HG03039 (cell line): ENCODE measurements around the gene ETS1.
"Not testable (repeated sequence)": the region's sequence is repeated elsewhere in the genome, so short reads cannot be mapped to it uniquely, and the experiment has no call there.

Experiments
- ATAC-seq: cut with Tn5 transposase; IDR thresholded peaks from one replicate; pipeline ENCODE4 v1.9.1; 2021; ENCODE audit warnings: mild to moderate bottlenecking, moderate library complexity; ENCODE audit not compliant: unreplicated experiment

ETS1 gene

GRCh38 chr11:128448981-128449713, 138.2 kb downstream of the ETS1 start:
- no peak for ATAC-seq

GRCh38 chr11:128448200-128448886, 139.0 kb downstream of the ETS1 start:
- ATAC-seq = no peak

DNA sequence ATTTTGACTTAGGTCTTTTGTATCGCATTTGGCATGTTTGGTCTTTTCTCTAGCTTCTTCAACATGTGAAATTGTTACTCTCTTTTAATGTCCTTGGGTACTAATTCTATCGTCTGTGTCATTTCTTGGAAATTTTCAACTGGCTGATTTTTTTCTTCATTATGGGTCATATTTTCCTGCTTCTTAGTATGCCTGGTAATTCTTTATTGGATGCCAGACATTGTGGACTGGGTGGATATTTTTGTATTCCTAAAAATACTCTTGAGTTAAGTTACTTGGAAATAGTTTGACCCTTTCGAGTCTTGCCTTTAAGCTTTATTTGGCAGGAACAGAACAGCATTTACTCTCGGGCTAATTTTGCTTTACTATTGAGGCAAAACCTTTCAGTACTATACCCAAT, 140.1 kb downstream of the ETS1 start:
- ATAC-seq = no peak

- ATAC-seq = not testable (repeated sequence)
Observed at GRCh38 chr11:128445921-128446320, 141.4 kb downstream of the ETS1 start.

DNA sequence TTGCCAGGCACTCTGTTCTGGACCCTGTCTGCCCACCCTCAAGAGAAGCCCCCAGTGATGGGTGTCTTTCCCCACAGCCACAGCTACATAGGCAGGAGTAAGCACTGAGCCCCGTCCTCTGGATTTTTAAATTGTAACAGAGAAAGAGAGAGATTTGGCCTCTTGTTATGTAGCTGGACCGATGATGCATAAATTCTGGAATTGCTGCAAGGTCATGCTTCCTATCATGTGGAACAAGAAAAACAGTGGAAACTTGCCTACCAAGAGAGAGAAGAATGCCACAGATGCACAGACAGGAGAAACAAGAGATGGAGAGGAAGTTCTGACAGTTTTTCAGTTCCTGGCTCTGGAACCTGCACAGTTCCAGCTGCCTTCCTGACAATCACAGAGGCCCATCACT, 150.2 kb downstream of the ETS1 start:
- ATAC-seq = no peak

- ATAC-seq = no peak
Observed at GRCh38 chr11:128434818-128435217, 152.5 kb downstream of the ETS1 start.

DNA sequence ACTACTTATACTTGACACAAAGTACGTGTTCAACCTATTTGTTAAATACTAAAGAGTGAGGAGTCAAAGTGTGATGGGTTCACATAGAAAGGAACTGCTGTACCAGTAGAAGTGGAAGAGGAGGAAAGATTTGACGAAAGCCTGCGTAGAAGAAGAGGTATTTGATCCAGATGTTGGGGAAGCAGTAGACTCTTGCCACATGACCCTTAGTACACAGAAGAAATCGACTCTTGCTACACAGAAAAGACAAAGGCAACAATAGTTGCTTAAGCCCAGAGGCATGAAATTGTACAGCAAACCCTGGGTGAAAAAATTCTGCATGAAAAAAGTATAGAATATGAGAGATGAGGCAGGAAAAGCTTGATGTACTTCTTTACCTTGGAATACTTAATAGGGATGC, 152.9 kb downstream of the ETS1 start:
- ATAC-seq = no peak

DNA sequence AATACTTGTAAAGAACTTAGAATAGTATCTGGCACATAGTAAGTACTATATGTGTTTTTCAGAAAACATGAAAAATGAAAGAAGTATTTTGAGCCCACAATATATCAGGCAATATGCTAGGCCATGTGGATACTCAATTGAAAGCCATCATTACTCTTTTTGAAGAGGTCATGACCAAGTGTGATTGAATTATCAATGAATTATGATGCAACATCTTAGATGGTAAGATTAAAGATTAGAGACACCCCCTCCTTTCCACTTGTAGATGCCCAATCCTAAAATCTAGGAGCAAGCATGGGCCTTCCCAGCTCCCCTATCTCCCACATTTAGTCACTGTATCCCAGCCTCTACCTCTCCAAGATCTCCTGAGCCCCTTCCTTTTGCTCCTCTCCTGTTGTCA, 154.4 kb downstream of the ETS1 start:
- no peak for ATAC-seq

DNA sequence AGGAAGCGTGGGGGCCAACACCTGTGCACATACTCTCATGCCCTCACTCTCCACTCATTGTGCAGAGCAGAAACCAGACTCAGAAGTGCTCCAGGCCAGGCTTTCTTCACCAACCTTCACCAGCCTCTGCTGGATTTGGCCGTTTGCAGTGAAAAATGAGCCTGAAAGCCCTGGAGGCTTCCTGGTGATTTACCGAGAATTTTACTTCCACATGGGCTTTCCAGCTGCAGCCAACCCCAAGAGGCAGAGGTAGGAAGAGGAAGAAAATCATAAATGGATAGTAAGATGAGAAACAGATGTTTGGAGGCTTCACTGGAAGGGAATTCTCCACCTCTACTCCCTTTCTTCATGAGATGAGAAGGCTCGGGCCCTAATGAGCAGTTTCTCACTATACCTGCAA, 155.4 kb downstream of the ETS1 start:
- ATAC-seq = no peak

GRCh38 chr11:128428935-128429334, 158.4 kb downstream of the ETS1 start:
- ATAC-seq = no peak

GRCh38 chr11:128424851-128425285, 162.5 kb downstream of the ETS1 start:
- no peak for ATAC-seq

DNA sequence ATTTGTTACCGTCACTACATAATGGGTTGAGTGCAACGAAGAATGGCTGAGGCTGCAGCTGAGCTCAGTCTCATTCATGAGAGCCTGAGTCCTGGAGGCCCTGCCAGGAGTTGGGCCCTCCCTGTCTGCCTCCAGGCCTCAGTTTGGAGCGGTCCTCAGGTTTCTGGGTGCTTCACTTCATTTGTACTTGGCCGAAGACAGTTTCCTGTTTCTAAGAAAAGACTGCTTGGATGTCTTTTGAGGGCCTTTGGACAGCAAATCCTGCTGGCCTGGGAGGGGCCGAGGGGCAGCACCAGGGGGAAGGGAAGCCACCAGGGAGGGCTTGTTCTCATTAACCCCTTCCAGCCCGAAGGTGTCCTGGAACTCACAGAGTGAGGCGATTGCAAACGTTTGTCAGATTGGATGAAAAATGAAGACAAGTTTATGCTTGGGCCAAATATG, 163.1 kb downstream of the ETS1 start:
- no peak for ATAC-seq

- ATAC-seq = no peak
Observed at GRCh38 chr11:128422576-128423370, 164.6 kb downstream of the ETS1 start.

GRCh38 chr11:128421577-128422330, 165.6 kb downstream of the ETS1 start:
- no peak for ATAC-seq

GRCh38 chr11:128420951-128421350, 166.4 kb downstream of the ETS1 start:
- ATAC-seq = no peak

DNA sequence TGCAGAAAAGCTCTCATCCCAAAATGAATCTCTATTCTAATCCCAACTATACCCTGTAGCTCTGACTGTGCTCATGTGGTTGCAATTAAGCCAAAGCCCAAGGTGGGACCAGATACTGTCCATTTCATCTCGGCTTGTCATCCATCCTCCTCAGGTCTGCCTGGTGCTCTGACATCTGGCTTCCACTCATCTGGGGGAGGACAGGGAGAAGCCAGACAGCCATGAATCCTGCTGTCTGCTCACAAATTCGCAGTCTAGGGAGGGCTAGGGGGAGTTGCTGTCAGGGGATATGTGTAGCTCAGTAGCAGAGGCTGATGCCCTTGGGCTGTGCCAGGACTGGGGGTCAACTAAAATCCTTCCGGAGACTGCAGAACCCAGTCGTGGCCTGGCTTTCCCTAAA, 167.1 kb downstream of the ETS1 start:
- ATAC-seq = no peak

GRCh38 chr11:128419012-128419767, 168.2 kb downstream of the ETS1 start:
- ATAC-seq = no peak

DNA sequence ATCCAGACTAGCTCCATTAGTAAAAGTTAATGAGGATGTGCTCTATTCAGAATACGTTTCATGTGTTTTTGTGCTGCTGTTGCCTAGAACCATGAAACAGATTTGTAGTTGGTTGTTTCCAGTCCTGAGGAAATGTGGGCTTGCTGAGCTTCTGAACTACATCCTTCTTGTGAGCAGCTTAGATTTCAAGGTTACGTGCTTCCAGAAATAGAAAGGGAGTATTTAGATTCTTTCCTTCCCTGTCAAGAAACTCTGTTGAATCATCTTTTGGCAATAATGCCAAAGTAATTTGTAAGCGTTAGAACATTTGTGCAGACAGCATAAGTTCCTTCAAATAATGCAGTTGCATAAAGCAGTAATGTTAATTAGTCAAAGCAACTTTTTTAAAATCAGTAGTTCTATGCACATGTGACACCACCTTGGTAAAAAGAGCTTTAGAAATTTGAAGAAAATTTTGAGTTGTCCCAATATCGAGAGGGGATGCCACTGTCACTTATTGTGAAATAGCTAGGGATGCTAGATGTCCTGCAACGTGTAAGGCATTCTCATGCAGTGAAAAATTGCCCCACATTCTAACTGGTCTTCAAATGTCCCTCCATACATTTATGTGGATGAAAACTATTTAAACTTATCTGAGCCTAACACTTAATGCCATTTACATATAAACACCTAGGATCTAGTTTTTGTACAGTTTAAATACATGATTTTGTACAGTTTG, 169.6 kb downstream of the ETS1 start:
- no peak for ATAC-seq

DNA sequence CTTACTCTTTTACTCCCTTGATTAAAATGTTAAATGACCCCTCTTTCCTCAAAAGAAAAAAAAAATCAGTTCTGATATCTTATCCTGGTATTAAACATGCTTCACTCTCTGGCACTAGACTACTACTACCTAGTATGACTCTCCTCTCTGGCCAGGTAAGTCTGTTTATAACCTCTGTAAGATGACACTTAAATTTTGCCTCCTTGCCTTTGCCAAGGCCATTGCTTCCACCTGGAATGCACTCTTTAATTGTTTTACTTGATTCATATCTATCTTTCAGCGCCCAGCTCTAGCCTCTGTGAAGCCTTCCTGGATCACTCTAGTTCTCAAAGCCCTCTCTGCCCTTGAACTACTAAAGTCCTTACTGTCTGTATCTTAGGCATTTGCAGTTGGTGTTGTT, 170.4 kb downstream of the ETS1 start:
- ATAC-seq = no peak

- ATAC-seq = no peak
Observed at GRCh38 chr11:128415539-128415938, 171.8 kb downstream of the ETS1 start.
